Liver (tissue), 3 donors: ENCODE measurements around the gene CRYBG1.

Experiments
- GABPA ChIP-seq, 2 donors: IDR thresholded peaks in 1 of 2; conservative IDR thresholded peaks in 1 of 2; 2 replicates each; pipeline ENCODE4 v1.6.1; 2016; ENCODE audit warnings: antibody characterized with exemption in 2 of 2, mild to moderate bottlenecking in 1 of 2, moderate library complexity in 1 of 2
- HNF4G ChIP-seq: IDR thresholded peaks from 2 replicates; pipeline ENCODE4 v1.6.1; 2016; ENCODE audit warnings: antibody characterized with exemption
- YY1 ChIP-seq: IDR thresholded peaks from 2 replicates; pipeline ENCODE4 v1.6.1; 2016; ENCODE audit warnings: antibody characterized with exemption, mild to moderate bottlenecking
- TF ChIP-seq, protein P1 (sequence below): fragments of 150-350 bp; IDR thresholded peaks from 2 replicates; pipeline ENCODE4 v1.5.1; 2017; ENCODE audit warnings: improper control_type of control experiment, low read depth, low read length; ENCODE audit not compliant: missing input control
- donor health status: healthy.
- donor health status: healthy.

DNA sequence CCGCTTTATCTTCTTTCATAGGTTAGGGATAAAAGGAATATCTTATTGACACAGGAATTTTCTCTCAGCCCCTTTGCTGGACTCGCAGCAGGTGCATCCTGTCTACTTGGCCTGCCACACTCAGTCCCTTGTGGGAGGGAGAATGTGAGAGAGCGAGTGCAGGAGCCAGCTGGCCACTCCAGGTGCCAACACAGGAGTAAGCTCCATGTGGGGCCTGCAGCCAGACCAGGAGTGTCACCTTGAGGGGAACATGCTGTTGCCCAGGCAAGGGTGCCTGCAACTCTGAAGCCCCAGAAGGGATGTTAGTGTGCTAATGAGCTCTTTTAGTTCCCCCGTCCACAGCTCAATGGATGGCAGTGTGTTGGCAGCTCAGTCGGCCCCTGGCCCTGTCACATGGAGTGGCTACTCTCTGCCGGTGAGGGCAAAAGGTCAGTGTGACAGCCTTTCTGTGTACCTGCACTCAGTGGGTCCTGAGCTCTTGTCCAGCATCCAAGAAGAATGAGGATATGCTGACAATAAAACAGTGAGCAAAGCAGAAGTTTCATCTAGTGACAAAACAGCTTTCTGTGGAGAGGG lies 57.1 kb downstream of the CRYBG1 start:
- TF ChIP-seq, protein P1, sequence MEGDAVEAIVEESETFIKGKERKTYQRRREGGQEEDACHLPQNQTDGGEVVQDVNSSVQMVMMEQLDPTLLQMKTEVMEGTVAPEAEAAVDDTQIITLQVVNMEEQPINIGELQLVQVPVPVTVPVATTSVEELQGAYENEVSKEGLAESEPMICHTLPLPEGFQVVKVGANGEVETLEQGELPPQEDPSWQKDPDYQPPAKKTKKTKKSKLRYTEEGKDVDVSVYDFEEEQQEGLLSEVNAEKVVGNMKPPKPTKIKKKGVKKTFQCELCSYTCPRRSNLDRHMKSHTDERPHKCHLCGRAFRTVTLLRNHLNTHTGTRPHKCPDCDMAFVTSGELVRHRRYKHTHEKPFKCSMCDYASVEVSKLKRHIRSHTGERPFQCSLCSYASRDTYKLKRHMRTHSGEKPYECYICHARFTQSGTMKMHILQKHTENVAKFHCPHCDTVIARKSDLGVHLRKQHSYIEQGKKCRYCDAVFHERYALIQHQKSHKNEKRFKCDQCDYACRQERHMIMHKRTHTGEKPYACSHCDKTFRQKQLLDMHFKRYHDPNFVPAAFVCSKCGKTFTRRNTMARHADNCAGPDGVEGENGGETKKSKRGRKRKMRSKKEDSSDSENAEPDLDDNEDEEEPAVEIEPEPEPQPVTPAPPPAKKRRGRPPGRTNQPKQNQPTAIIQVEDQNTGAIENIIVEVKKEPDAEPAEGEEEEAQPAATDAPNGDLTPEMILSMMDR, result no peak
- TF ChIP-seq YY1 (no peak), HNF4G (no peak), GABPA (IDR thresholded peaks at IDR 0.05 in 1 of 2, conservative IDR thresholded peaks at IDR 0.05 in 1 of 2) (no peak)
